ENCODE results near the gene WASHC4.
A peak's percentile ranks its signal among the peaks of the same experiment; 100 is the strongest.

Gene WASHC4

DNA sequence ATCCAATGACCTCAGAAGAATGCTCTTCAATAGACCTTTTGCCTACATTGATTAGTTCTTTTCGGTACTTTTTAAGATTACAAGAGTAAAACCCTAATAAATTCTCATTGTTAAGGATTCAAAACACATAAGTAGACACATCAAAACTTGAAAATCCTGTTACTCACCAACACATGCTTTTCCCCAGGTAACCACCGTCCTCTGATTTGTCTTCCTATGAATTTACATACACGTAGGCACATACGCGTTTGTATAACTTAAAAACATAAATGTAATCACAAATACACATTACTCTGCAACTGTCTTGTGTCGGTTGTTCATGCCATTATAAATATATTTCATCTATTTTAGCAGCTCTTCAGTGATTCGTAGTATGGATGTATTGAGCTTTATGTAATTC, 910 bp upstream of the WASHC4 start:
- peak overlapping the region; percentile 91 for H3K4me3 ChIP-seq (ENCODE audit: low read depth, low read length)
- in situ Hi-C loops (cut with HindIII; ENCODE audit: low sequenced_read_pairs): no loop called here
- no peak for DNase-seq (ENCODE audit: low read depth, low spot score)
- TF ChIP-seq, protein P1, sequence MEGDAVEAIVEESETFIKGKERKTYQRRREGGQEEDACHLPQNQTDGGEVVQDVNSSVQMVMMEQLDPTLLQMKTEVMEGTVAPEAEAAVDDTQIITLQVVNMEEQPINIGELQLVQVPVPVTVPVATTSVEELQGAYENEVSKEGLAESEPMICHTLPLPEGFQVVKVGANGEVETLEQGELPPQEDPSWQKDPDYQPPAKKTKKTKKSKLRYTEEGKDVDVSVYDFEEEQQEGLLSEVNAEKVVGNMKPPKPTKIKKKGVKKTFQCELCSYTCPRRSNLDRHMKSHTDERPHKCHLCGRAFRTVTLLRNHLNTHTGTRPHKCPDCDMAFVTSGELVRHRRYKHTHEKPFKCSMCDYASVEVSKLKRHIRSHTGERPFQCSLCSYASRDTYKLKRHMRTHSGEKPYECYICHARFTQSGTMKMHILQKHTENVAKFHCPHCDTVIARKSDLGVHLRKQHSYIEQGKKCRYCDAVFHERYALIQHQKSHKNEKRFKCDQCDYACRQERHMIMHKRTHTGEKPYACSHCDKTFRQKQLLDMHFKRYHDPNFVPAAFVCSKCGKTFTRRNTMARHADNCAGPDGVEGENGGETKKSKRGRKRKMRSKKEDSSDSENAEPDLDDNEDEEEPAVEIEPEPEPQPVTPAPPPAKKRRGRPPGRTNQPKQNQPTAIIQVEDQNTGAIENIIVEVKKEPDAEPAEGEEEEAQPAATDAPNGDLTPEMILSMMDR (IDR thresholded peaks at IDR 0.05; ENCODE audit: low read depth, low read length): no peak

DNA sequence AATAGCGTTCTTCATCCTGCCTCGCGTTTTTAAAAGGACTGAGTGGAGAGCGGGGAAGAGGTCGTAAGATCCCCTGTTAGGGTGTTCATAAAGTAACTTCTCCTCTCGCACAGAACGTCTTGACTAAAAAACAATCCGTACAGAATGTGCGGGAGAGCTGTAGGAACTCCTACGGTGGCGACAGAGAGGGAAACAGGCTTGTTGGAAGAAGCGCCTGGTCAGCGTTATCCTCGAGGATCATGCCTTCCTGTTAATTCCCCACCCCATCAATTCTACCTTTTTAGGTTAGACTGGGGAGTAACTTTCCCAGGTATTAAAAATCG, 399 bp upstream of the WASHC4 start:
- TF ChIP-seq, protein P1 (IDR thresholded peaks at IDR 0.05; ENCODE audit: low read depth, low read length): no peak
- peak; percentile 76 for DNase-seq (ENCODE audit: low read depth, low spot score)
- in situ Hi-C loops (cut with HindIII; ENCODE audit: low sequenced_read_pairs): no loop called here
- H3K4me3 ChIP-seq (ENCODE audit: low read depth, low read length): peak overlapping the region; percentile 91

DNA sequence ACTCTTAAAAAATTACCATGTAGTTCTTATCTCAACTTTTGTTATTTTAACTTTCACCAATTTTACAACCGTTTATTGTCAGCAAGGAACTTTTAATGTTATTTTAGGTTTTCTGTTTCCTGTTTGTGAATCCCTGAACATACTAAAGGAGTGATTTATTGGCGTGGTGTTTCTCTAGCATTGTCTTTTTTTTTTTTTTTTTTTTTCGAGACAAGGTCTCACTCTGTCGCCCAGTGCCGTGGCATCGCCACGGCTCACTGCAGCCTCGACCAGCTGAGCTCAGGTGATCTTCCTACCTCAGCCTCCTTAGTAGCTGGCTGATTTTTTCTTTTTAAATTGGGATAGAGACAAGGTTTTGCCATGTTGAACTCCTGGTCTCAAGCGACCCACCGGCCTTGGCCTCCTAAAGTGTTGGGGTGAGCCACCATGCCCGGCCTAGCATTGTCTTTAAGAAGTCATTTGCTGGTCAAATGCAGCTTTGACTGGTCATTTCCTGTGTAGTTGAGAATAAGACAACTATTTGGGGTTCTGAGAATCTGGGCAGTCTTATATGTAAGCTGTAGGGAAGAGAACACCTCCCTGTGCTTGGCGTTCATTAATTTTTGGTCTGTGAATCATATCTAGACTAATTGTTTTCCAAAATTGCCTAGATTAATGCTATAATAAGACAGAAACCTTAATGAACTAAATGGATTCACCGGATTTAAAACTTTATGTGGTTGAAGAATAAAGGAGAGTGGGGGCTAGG, 2.1 kb downstream of the WASHC4 start:
- TF ChIP-seq, protein P1 (IDR thresholded peaks at IDR 0.05; ENCODE audit: low read depth, low read length): no peak
- in situ Hi-C loops (cut with HindIII; ENCODE audit: low sequenced_read_pairs): no loop called here
- DNase-seq (ENCODE audit: low read depth, low spot score): peak; percentile 32
- peak overlapping the region; percentile 91 for H3K4me3 ChIP-seq (ENCODE audit: low read depth, low read length)

DNA sequence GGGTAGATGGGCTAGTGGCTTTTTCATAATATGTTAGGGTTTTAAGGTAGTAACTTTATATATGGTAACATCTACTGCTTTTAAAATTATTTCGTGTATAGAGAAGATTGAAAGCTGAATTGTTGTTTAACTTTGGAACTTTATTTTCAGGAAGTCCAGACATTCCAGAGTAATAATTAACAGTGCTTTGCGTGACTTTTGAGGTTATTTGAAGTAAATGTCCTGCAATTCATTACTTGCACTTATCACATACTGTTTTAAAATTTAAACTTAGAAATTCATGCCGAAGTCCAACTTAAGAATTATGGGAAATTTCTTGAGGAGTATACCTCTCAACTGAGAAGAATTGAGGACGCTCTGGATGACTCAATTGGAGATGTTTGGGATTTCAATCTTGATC, 3.3 kb downstream of the WASHC4 start:
- no peak for DNase-seq (ENCODE audit: low read depth, low spot score)
- in situ Hi-C loops (cut with HindIII; ENCODE audit: low sequenced_read_pairs): no loop called here
- H3K4me3 ChIP-seq (ENCODE audit: low read depth, low read length): no peak overlapping the region
- TF ChIP-seq, protein P1 (IDR thresholded peaks at IDR 0.05; ENCODE audit: low read depth, low read length): no peak

DNA sequence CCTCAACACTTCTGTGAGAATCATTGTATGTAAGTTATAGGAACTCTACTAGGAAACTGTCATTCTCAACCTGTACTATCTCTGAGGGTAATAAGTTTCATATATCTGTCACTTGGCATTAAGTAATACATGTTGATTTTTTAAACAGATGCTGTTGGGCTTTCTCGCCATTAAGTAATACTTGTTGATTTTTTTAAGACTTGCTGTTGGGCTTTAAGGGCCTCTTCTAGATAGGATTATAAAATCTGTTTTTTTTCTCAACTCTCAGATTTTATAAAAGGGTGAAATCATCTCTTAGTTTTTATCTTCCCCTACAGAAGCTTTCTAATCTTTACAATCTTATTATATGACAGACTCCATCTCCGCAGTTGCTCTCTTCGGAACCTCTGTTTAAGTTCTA, 5.6 kb downstream of the WASHC4 start:
- TF ChIP-seq, protein P1 (IDR thresholded peaks at IDR 0.05; ENCODE audit: low read depth, low read length): no peak
- no peak overlapping the region for H3K4me3 ChIP-seq (ENCODE audit: low read depth, low read length)
- in situ Hi-C loops (cut with HindIII; ENCODE audit: low sequenced_read_pairs): no loop called here
- DNase-seq (ENCODE audit: low read depth, low spot score): no peak

DNA sequence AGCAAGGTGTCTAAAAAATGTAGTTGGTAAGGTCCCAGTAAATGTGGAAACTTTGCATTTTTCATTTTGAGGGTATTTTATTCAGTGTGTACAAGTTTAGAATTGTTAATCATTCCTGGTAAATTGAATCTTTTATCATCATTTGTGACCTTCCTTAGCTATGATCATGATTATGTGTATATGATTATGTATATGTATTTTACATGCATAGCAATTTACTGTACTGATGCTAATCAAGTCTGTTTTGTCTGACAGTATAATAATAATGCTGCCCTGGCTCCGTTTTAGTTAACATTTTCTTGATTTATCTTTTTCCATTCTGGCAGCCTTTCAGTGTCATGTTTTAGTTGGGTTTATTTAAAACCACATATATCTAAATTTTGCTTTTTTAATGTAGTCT, 9.4 kb downstream of the WASHC4 start:
- DNase-seq (ENCODE audit: low read depth, low spot score): no peak
- in situ Hi-C loops (cut with HindIII; ENCODE audit: low sequenced_read_pairs): no loop called here
- TF ChIP-seq, protein P1 (IDR thresholded peaks at IDR 0.05; ENCODE audit: low read depth, low read length): no peak
- H3K4me3 ChIP-seq (ENCODE audit: low read depth, low read length): no peak overlapping the region

Data from astrocyte of the spinal cord (primary cell).